GM18517 (cell line): ENCODE data around the gene SLC4A1AP.

Experiments
- ATAC-seq: cut with Tn5 transposase; IDR thresholded peaks from one replicate; pipeline ENCODE4 v1.9.1; 2021; ENCODE audit warnings: mild to moderate bottlenecking, moderate library complexity; ENCODE audit not compliant: unreplicated experiment

SLC4A1AP gene

DNA sequence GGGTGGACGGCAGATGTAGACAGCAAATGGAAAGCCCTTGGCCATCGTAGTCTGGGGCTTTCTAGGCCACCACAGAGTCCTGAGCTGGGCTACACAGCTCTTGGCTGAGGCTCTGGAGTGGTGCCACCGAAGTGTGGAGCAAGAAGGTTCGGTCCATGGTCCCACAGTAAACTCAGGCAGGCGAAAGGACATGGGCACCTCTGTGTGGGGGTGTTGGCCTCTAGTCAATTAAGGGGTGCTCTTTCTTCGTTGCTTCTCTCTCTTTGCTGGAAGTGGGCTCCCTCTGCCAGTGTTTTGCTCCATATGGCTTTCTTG, 73.2 kb downstream of the SLC4A1AP start:
- no peak for ATAC-seq

DNA sequence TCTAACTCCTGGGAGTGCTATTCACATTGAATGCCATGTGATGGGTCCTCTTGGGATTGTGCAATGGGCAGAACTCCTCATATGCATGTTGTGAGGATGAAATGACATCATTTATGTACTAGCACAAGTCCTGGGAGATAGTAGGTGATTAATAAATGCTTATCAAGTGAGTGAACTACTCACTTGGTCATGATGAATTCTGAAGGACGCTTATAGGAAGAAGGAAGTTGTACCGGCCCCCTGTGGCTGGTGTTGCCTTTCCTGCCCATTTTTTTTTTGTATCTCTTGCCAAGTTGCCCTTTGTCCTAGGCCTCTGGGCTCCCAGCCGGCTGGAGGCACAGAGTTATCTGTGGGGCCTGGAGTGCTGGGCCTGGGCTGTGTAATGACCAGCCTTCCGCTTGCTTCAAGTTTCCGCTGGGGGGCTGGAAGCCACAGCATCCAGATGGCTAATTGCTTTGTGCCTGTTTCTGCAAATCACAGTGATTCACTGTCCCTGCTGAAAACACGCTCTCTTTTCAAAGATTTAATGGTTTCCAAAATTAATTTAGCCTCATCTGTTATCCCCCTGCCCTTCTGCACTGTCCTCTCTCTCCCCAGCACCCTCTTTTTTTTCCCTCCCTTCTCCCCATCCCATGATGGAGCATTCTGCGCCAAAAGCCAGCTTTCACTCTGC, 74.1 kb downstream of the SLC4A1AP start:
- no peak for ATAC-seq

DNA sequence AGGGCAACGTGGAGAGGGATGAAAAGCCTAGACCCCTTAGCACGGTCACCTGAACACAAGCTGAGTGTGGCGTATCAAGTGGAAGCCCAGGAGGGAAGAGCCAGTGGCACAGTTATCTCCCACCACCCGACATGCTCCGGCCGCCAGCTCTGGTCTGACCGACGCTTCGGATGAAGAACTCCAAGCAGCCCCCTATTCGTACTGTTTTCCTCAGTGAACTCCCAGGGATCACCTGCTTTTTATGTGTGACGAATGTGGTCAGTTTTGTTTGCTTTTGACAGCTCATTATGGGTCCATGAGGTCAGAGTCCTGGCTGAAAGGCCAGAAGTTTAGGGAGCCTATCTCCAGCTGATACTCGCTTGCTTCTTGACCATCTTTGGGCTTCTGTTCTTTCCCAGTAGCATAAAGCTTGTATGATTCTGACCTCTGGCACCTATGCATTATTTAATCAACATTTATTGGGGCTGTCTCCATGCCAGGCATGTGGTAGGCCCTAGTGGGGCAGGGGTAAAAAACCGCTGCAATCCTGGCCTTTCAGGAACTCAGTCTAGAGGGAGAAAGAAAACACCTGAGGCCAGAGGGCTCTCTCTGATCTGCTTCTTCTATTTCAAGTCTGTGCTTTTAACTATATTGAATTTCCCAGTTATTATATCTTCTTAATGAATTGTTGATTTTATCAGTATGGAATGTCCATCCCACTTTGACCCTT, 74.8 kb downstream of the SLC4A1AP start:
- ATAC-seq: no peak

DNA sequence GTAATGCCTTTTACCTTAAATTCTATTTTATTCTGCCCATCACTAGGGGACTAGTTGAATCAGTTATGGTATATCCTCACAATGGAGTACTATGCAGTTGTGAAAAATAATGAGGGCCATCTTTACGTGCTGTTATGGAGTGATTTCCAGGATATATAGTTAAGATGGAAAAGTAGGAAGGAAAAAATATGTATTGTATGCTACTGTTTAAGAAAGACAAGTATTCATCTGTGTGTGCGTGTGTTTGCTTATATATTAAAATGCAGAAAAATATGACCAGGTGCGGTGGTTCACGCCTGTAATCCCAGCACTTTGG, 75.3 kb downstream of the SLC4A1AP start:
- ATAC-seq: no peak

DNA sequence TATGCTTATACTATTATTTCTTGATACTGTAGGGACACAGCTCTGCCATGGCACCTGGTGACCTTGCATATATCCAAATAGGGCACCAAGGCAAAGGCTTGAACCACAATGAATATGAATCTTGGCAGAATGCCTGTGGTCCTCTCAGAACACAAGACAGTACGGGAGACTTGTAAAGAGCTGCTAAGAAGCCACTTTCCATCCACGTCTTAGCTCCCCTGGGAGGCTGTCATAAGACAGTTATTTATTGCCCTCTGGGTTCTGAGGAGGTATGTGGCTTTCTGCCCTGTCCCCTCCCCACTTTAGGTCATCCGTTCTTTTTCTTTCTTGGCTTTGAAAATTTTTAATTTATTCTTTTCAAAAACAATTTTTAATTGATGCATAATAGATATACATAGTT, 78.0 kb downstream of the SLC4A1AP start:
- ATAC-seq: no peak

DNA sequence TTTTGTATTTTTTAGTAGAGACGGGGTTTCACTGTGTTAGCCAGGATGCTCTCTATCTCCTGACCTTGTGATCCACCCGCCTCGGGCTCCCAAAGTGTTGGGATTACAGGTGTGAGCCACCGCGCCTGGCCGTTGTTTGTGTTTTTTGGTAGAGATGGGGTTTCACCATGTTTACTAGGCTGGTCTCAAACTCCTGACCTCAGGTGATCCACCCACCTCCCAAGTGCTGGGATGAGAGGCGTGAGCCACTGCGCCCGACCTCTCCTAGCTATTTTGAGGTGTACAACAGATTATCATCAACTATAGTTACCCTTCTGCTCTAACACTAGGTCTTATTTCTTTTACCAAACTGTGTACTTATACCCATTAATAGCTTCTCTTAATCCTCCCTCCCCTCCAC, 78.9 kb downstream of the SLC4A1AP start:
- ATAC-seq: no peak
